OCI-LY3 (cell line): ENCODE data around the gene EIF4E1B.

Experiments used
- H2AFZ ChIP-seq: fragments of 200-600, 300-600 bp; shearing (Covaris generic); 2 replicates; pipeline ENCODE4 v1.6.0; 2014; ENCODE audit warnings: antibody characterized with exemption, low read depth, low read length
- H3K27ac ChIP-seq: fragments of 200-600, 300-600 bp; sonication (generic); 2 replicates; pipeline ENCODE4 v1.5.1; 2014; ENCODE audit warnings: mild to moderate bottlenecking, low read length, moderate library complexity, mixed read lengths
- H3K27me3 ChIP-seq: fragments of 200-600, 300-600 bp; sonication (generic); 2 replicates; pipeline ENCODE4 v1.6.1; 2014; ENCODE audit warnings: low read depth, low read length, mixed read lengths
- H3K36me3 ChIP-seq: fragments of 200-600, 300-600 bp; sonication (generic); replicated peaks from 2 replicates; pipeline ENCODE3; 2014; ENCODE audit warnings: low read depth, low read length, mixed read lengths
- H3K4me1 ChIP-seq: fragments of 300-600, 200-600 bp; sonication (generic); 2 replicates; pipeline ENCODE4 v1.6.1; 2014; ENCODE audit warnings: low read length, mixed read lengths
- H3K4me2 ChIP-seq: fragments of 200-600, 300-600 bp; sonication (generic); 2 replicates; pipeline ENCODE4 v1.6.1; 2014; ENCODE audit warnings: low read length, mixed read lengths
- H3K4me3 ChIP-seq: fragments of 300-600, 200-600 bp; sonication (generic); 2 replicates; pipeline ENCODE4 v1.5.1; 2014; ENCODE audit warnings: antibody characterized with exemption, mild to moderate bottlenecking, low read length, moderate library complexity
- H3K79me2 ChIP-seq: fragments of 300-600, 200-600 bp; shearing (Covaris generic); 2 replicates; pipeline ENCODE4 v1.6.1; 2014; ENCODE audit warnings: mild to moderate bottlenecking, low read length, mixed read lengths
- H3K9ac ChIP-seq: fragments of 300-600, 200-600 bp; shearing (Covaris generic); 2 replicates; pipeline ENCODE4 v1.6.0; 2014; ENCODE audit warnings: mild to moderate bottlenecking, low read length, moderate library complexity
- H3K9me3 ChIP-seq: fragments of 200-600, 300-600 bp; shearing (Covaris generic); 2 replicates; pipeline ENCODE4 v1.6.1; 2014; ENCODE audit warnings: low read length, mixed read lengths; ENCODE audit not compliant: insufficient read depth
- H4K20me1 ChIP-seq: fragments of 200-600, 300-600 bp; sonication (generic); 2 replicates; pipeline ENCODE4 v1.6.1; 2016; ENCODE audit warnings: low read length, mixed read lengths; ENCODE audit not compliant: insufficient read depth
- CTCF ChIP-seq: fragments of 200-600, 300-600 bp; sonication (generic); IDR thresholded peaks from 2 replicates; pipeline ENCODE4 v1.5.1; 2014; ENCODE audit warnings: antibody characterized with exemption, low read length, low read depth
- EZH2phosphoT487 ChIP-seq: fragments of 200-600 bp; shearing (Covaris generic); IDR thresholded peaks from 2 replicates; pipeline ENCODE4 v1.6.1; 2018; ENCODE audit warnings: antibody characterized with exemption, mixed run types, low read depth

The EIF4E1B gene

GRCh38 chr5:176664886-176665285, 34.4 kb downstream of the EIF4E1B start:
- Histone ChIP-seq H3K9ac (no peak overlapping the region), H3K4me1 (0 out of 2 replicates have a peak, but pooled peaks cover 3% of the 10 kb centered on the region), H3K36me3 (no peaks in the 10 kb centered on the region), H3K4me3 (no peak overlapping the region), H3K27ac (no peak overlapping the region), H3K27me3 (peaks cover 23% of the 10 kb centered on the region), H4K20me1 (no peaks in the 10 kb centered on the region), H3K4me2 (no peak overlapping the region), H2AFZ (no peak overlapping the region), H3K9me3 (no peaks in the 10 kb centered on the region), H3K79me2 (no peaks in the 10 kb centered on the region)
- TF ChIP-seq EZH2phosphoT487 (no peak), CTCF (no peak)

GRCh38 chr5:176665517-176665916, 35.0 kb downstream of the EIF4E1B start:
- Histone ChIP-seq H3K4me1 (0 out of 2 replicates have a peak, but pooled peaks cover 2% of the 10 kb centered on the region), H3K79me2 (no peaks in the 10 kb centered on the region), H2AFZ (no peak overlapping the region), H3K4me2 (no peak overlapping the region), H4K20me1 (no peaks in the 10 kb centered on the region), H3K9me3 (no peaks in the 10 kb centered on the region), H3K27me3 (peaks cover 23% of the 10 kb centered on the region), H3K36me3 (no peaks in the 10 kb centered on the region), H3K9ac (no peak overlapping the region), H3K4me3 (no peak overlapping the region), H3K27ac (no peak overlapping the region)
- TF ChIP-seq CTCF (no peak), EZH2phosphoT487 (no peak)

- H3K36me3 ChIP-seq, result no peaks in the 10 kb centered on the region
- H3K79me2 ChIP-seq, result no peaks in the 10 kb centered on the region
- no peak overlapping the region for H3K27ac ChIP-seq
- TF ChIP-seq CTCF (no peak), EZH2phosphoT487 (no peak)
- H3K9me3 ChIP-seq, result no peaks in the 10 kb centered on the region
- peaks cover 5% of the 10 kb centered on the region; the same call in 1 of the 2 replicates for H3K4me1 ChIP-seq
- H3K4me2 ChIP-seq, result no peak overlapping the region
- H3K4me3 ChIP-seq, result no peak overlapping the region
- H4K20me1 ChIP-seq, result no peaks in the 10 kb centered on the region
- peaks cover 23% of the 10 kb centered on the region for H3K27me3 ChIP-seq
- H3K9ac ChIP-seq, result no peak overlapping the region
- no peak overlapping the region for H2AFZ ChIP-seq
Observed at GRCh38 chr5:176667637-176668036, 37.2 kb downstream of the EIF4E1B start.

- no peaks in the 10 kb centered on the region for H3K9me3 ChIP-seq
- H4K20me1 ChIP-seq, result no peaks in the 10 kb centered on the region
- no peak overlapping the region for H2AFZ ChIP-seq
- H3K36me3 ChIP-seq, result no peaks in the 10 kb centered on the region
- TF ChIP-seq CTCF (no peak), EZH2phosphoT487 (no peak)
- H3K27me3 ChIP-seq, result peaks cover 23% of the 10 kb centered on the region
- no peak overlapping the region for H3K4me3 ChIP-seq
- H3K79me2 ChIP-seq, result no peaks in the 10 kb centered on the region
- H3K4me2 ChIP-seq, result no peak overlapping the region
- H3K27ac ChIP-seq, result no peak overlapping the region
- peaks cover 8% of the 10 kb centered on the region; the same call in 1 of the 2 replicates for H3K4me1 ChIP-seq
- no peak overlapping the region for H3K9ac ChIP-seq
Observed at GRCh38 chr5:176670449-176670848, 40.0 kb downstream of the EIF4E1B start.
